ENCODE measurements around the gene IL17RA.

The IL17RA gene

GRCh38 chr22:17149076-17149815 lies 64.4 kb downstream of the IL17RA start:
- in situ Hi-C loops (cut with MboI; ENCODE audit: low sequenced_read_pairs, unreplicated experiment): no loop called here
- no peak for DNase-seq (ENCODE audit: low spot score)
- no peak for TF ChIP-seq CTCF (IDR thresholded peaks at IDR 0.05; ENCODE audit: borderline replicate concordance, control extremely low read depth, extremely low read depth, insufficient read depth, missing control alignments)

GRCh38 chr22:17152340-17152739 lies 67.5 kb downstream of the IL17RA start:
- TF ChIP-seq CTCF (IDR thresholded peaks at IDR 0.05; ENCODE audit: borderline replicate concordance, control extremely low read depth, extremely low read depth, insufficient read depth, missing control alignments): no peak
- no peak for DNase-seq (ENCODE audit: low spot score)
- in situ Hi-C loops (cut with MboI; ENCODE audit: low sequenced_read_pairs, unreplicated experiment): no loop called here

GRCh38 chr22:17152971-17153370 lies 68.2 kb downstream of the IL17RA start:
- TF ChIP-seq CTCF (IDR thresholded peaks at IDR 0.05; ENCODE audit: borderline replicate concordance, control extremely low read depth, extremely low read depth, insufficient read depth, missing control alignments): no peak
- in situ Hi-C loops (cut with MboI; ENCODE audit: low sequenced_read_pairs, unreplicated experiment): no loop called here
- DNase-seq (ENCODE audit: low spot score): no peak

GRCh38 chr22:17155941-17156340 lies 71.1 kb downstream of the IL17RA start:
- TF ChIP-seq CTCF (IDR thresholded peaks at IDR 0.05; ENCODE audit: borderline replicate concordance, control extremely low read depth, extremely low read depth, insufficient read depth, missing control alignments): no peak
- DNase-seq (ENCODE audit: low spot score): no peak
- in situ Hi-C loops (cut with MboI; ENCODE audit: low sequenced_read_pairs, unreplicated experiment): no loop called here

GRCh38 chr22:17157714-17158113 lies 72.9 kb downstream of the IL17RA start:
- TF ChIP-seq CTCF (IDR thresholded peaks at IDR 0.05; ENCODE audit: borderline replicate concordance, control extremely low read depth, extremely low read depth, insufficient read depth, missing control alignments): no peak
- no peak for DNase-seq (ENCODE audit: low spot score)
- in situ Hi-C loops (cut with MboI; ENCODE audit: low sequenced_read_pairs, unreplicated experiment): no loop called here

- no peak for DNase-seq (ENCODE audit: low spot score)
- no peak for TF ChIP-seq CTCF (IDR thresholded peaks at IDR 0.05; ENCODE audit: borderline replicate concordance, control extremely low read depth, extremely low read depth, insufficient read depth, missing control alignments)
- in situ Hi-C loops (cut with MboI; ENCODE audit: low sequenced_read_pairs, unreplicated experiment): no loop called here
Observed at GRCh38 chr22:17158176-17158567, 73.4 kb downstream of the IL17RA start.
